Ascending aorta (tissue), 2 donors: ENCODE results near the gene ZNF385C. TPM values are rescaled to one million over a fixed set of nuclear protein-coding genes. Genes with fewer than 3 reads are reported as not detected.
"Not testable (repeated sequence)": the region's sequence is repeated elsewhere in the genome, so short reads cannot be mapped to it uniquely, and the experiment has no call there.

ENCODE experiments used
- DNase-seq, 2 donors: peaks; one replicate each; pipeline ENCODE4 v3.0.0-alpha.2; 2019; ENCODE audit warnings: low spot score in 2 of 2
- H3K27ac ChIP-seq, 2 donors: fragments of 200-600 bp; sonication (generic); one replicate each; pipeline ENCODE4 v1.5.1; 2016 to 2017; ENCODE audit warnings: mild to moderate bottlenecking in 1 of 2
- H3K27me3 ChIP-seq: fragments of 200-600 bp; sonication (generic); one replicate; pipeline ENCODE4 v1.5.1; 2017
- H3K36me3 ChIP-seq, 2 donors: fragments of 200-600 bp; sonication (generic); one replicate each; pipeline ENCODE4 v1.5.1; 2016
- H3K4me1 ChIP-seq, 2 donors: fragments of 200-600 bp; sonication (generic); one replicate each; pipeline ENCODE4 v1.5.1; 2016 to 2017; ENCODE audit warnings: mild to moderate bottlenecking in 1 of 2
- H3K4me3 ChIP-seq, 2 donors: fragments of 200-600 bp; sonication (generic); one replicate each; pipeline ENCODE4 v1.5.1; 2016 to 2017; ENCODE audit warnings: mild to moderate bottlenecking in 1 of 2
- H3K9me3 ChIP-seq, 2 donors: fragments of 200-600 bp; sonication (generic); one replicate each; pipeline ENCODE4 v1.5.1; 2016
- CTCF ChIP-seq, 3 experiments: fragments of 200-600 bp in 2 of 3; fragments of 450-650 bp in 1 of 3; sonication (generic) in 2 of 3; IDR thresholded peaks; one replicate each; pipeline ENCODE4 v1.5.1; 2016 to 2019; ENCODE audit warnings: antibody characterized with exemption in 3 of 3, mild to moderate bottlenecking in 1 of 3, moderate library complexity in 1 of 3
- intact Hi-C: fragments of 100-400 bp; cut with DNase I; formaldehyde crosslinking; loops from one replicate; pipeline ENCODE4 v1.15.1; 2023
- total RNA-seq: library from RNA; depleted of rRNA; stranded (reverse); fragments of >200 nt; gene quantifications from one replicate; pipeline ENCODE4 v1.1.0, GENCODE V29; 2016

Gene ZNF385C
- total RNA-seq, 1 donor from 2014 or later, result not detected

- intact Hi-C loops, result no loop called here
- H3K36me3 ChIP-seq, result peaks cover 0 to under 1% of the 10 kb centered on the region in 2 donors
- TF ChIP-seq CTCF (IDR thresholded peaks at IDR 0.05), result no peak
- H3K27me3 ChIP-seq, result no peaks in the 10 kb centered on the region
- peak overlapping the region; percentile 93 to 94 for H3K27ac ChIP-seq
- DNase-seq, result no peak
- peaks cover 14 to 43% of the 10 kb centered on the region in 2 donors for H3K4me1 ChIP-seq
- H3K9me3 ChIP-seq, result no peaks in the 10 kb centered on the region
- peak overlapping the region; percentile 88 to 91 for H3K4me3 ChIP-seq
These were observed 81.9 kb downstream of the ZNF385C start for GRCh38 chr17:42016411-42016831.

GRCh38 chr17:42013740-42014139, 84.5 kb downstream of the ZNF385C start:
- intact Hi-C loops, DNase-seq, H3K27me3 ChIP-seq, H3K36me3 ChIP-seq, H3K9me3 ChIP-seq, H3K4me3 ChIP-seq: not testable (repeated sequence)
- peak overlapping the region in 1 of 2 donors; percentile 17 for H3K27ac ChIP-seq
- peaks cover 11 to 49% of the 10 kb centered on the region in 2 donors for H3K4me1 ChIP-seq

GRCh38 chr17:42012363-42012762, 85.9 kb downstream of the ZNF385C start:
- H3K36me3 ChIP-seq, H3K9me3 ChIP-seq, H3K4me3 ChIP-seq, H3K27ac ChIP-seq, DNase-seq, H3K27me3 ChIP-seq, intact Hi-C loops: not testable (repeated sequence)
- peaks cover 4 to 46% of the 10 kb centered on the region in 2 donors for H3K4me1 ChIP-seq

- Histone ChIP-seq H3K4me3 (no peak overlapping the region), H3K9me3 (no peaks in the 10 kb centered on the region), H3K27me3 (no peaks in the 10 kb centered on the region), H3K27ac (no peak overlapping the region), H3K4me1 (peaks cover 4 to 45% of the 10 kb centered on the region in 2 donors), H3K36me3 (peaks cover 4% of the 10 kb centered on the region in 2 donors)
- no peak for TF ChIP-seq CTCF (IDR thresholded peaks at IDR 0.05)
- intact Hi-C loops, result no loop called here
- no peak for DNase-seq
These were observed 87.3 kb downstream of the ZNF385C start for GRCh38 chr17:42010898-42011516.

GRCh38 chr17:42010266-42010680, 88.0 kb downstream of the ZNF385C start:
- H3K4me1 ChIP-seq, result peaks cover 0 to 41% of the 10 kb centered on the region in 2 donors
- H3K9me3 ChIP-seq, intact Hi-C loops, H3K4me3 ChIP-seq, H3K27ac ChIP-seq, H3K36me3 ChIP-seq, H3K27me3 ChIP-seq, DNase-seq: not testable (repeated sequence)

GRCh38 chr17:42009170-42009569, 89.1 kb downstream of the ZNF385C start:
- no peak for DNase-seq
- no peak overlapping the region for H3K27ac ChIP-seq
- no peak for TF ChIP-seq CTCF (IDR thresholded peaks at IDR 0.05)
- H3K4me1 ChIP-seq, result peaks cover 0 to 32% of the 10 kb centered on the region in 2 donors
- no peaks in the 10 kb centered on the region for H3K27me3 ChIP-seq
- intact Hi-C loops, result no loop called here
- no peak overlapping the region for H3K4me3 ChIP-seq
- peaks cover 4% of the 10 kb centered on the region in 2 donors for H3K36me3 ChIP-seq
- H3K9me3 ChIP-seq, result no peaks in the 10 kb centered on the region

- Histone ChIP-seq H3K9me3 (no peaks in the 10 kb centered on the region), H3K4me1 (peaks cover 0 to 9% of the 10 kb centered on the region in 2 donors), H3K36me3 (peaks cover 27 to 34% of the 10 kb centered on the region in 2 donors), H3K27ac (no peak overlapping the region), H3K4me3 (no peak overlapping the region), H3K27me3 (no peaks in the 10 kb centered on the region)
- intact Hi-C loops, result no loop called here
- TF ChIP-seq CTCF (IDR thresholded peaks at IDR 0.05), result no peak
- DNase-seq, result no peak
These were observed 93.1 kb downstream of the ZNF385C start for GRCh38 chr17:42005166-42005565.
